Stomach smooth muscle (tissue), 2 donors: Measurements from ENCODE around the gene CMTM5.

Experiments
- H3K27ac ChIP-seq: one replicate; pipeline ENCODE4 v1.7.0; 2013; ENCODE audit warnings: mild to moderate bottlenecking, low read length, inconsistent platforms
- H3K27me3 ChIP-seq, 2 donors: one replicate each; pipeline ENCODE4 v1.7.0; 2013; ENCODE audit warnings: low read length in 2 of 2; ENCODE audit not compliant: insufficient read depth in 2 of 2, control insufficient read depth in 1 of 2
- H3K36me3 ChIP-seq, 2 donors: one replicate each; pipeline ENCODE4 v1.7.0; 2013; ENCODE audit warnings: low read length in 2 of 2; ENCODE audit not compliant: control insufficient read depth in 2 of 2, insufficient read depth in 2 of 2
- H3K4me1 ChIP-seq: one replicate; pipeline ENCODE4 v1.7.0; 2013; ENCODE audit warnings: low read length; ENCODE audit not compliant: control insufficient read depth, insufficient read depth
- H3K4me3 ChIP-seq, 2 donors: one replicate each; pipeline ENCODE4 v1.7.0; 2013; ENCODE audit warnings: low read length in 2 of 2
- H3K9ac ChIP-seq, 2 donors: one replicate each; pipeline ENCODE4 v1.7.0; 2013; ENCODE audit warnings: low read length in 2 of 2, mild to moderate bottlenecking in 1 of 2
- H3K9me3 ChIP-seq, 2 donors: one replicate each; pipeline ENCODE4 v1.7.0; 2013; ENCODE audit warnings: low read length in 2 of 2; ENCODE audit not compliant: control insufficient read depth in 2 of 2
- donor health status: healthy.
- donor health status: Pancreatic carcinoma.

CMTM5 gene

GRCh38 chr14:23358553-23359166 lies 18.2 kb upstream of the CMTM5 start:
- Histone ChIP-seq H3K9ac (no peak overlapping the region), H3K27me3 (no peaks in the 10 kb centered on the region), H3K4me3 (no peak overlapping the region), H3K4me1 (peaks cover 11% of the 10 kb centered on the region), H3K36me3 (peaks cover 0 to 9% of the 10 kb centered on the region in 2 donors), H3K27ac (no peak overlapping the region), H3K9me3 (no peaks in the 10 kb centered on the region)

DNA sequence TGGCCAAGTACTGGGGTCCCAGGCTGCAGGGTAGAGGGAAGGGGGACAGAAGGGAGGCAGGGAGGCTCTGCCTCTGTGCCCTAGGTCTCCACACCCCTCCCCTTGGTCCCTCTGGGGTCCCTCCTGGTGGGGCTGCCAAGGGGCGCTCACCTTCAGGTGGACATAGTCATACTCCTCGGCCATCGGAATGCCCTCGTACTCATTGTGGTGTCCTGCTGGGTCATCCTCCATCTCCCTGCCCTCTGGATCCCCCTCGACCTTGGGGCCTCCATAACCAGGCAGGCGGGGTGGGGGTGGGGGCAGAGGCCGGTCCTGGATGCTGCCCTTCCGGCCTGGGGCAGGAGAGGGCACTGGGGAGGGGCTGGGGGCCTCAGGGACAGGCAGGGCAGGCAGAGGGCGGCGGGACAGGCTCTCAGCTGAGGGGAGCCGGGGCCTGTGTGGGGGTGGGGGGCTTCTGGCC lies 17.6 kb upstream of the CMTM5 start:
- H3K9ac ChIP-seq = no peak overlapping the region
- no peaks in the 10 kb centered on the region for H3K27me3 ChIP-seq

GRCh38 chr14:23359722-23360447 lies 17.0 kb upstream of the CMTM5 start:
- Histone ChIP-seq H3K36me3 (peaks cover 0 to 9% of the 10 kb centered on the region in 2 donors), H3K4me3 (no peak overlapping the region), H3K4me1 (peaks cover 19% of the 10 kb centered on the region), H3K9ac (no peak overlapping the region), H3K27ac (no peak overlapping the region), H3K27me3 (no peaks in the 10 kb centered on the region), H3K9me3 (no peaks in the 10 kb centered on the region)

More for the DNA sequence above, 17.6 kb upstream of the CMTM5 start:
- Histone ChIP-seq H3K27ac (no peak overlapping the region), H3K4me1 (peaks cover 16% of the 10 kb centered on the region), H3K36me3 (peaks cover 0 to 9% of the 10 kb centered on the region in 2 donors), H3K9me3 (no peaks in the 10 kb centered on the region), H3K4me3 (no peak overlapping the region)

DNA sequence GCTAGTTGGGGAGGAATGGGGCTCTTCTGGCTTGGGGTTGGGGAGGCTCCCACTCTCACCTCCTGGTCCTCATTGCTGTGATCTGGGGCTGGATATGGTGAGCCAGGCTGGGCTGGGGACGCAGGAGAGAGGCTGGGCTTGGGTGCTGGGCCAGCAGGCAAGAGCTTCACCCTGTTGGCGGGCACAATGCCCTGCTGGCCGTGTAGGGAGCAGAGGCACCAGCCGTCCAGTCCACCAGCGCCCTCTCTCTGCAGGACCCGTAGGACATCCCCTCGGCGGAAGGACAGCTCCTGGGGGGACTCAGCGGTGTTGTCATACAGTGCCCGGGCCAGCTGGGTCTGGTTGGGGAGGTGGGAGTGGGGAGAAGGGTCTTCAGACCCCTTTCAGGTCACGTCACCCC lies 16.4 kb upstream of the CMTM5 start:
- H3K36me3 ChIP-seq = peaks cover 0 to 9% of the 10 kb centered on the region in 2 donors
- H3K27me3 ChIP-seq = no peaks in the 10 kb centered on the region
- H3K4me3 ChIP-seq = no peak overlapping the region
- peak overlapping the region; percentile 53 for H3K27ac ChIP-seq
- no peaks in the 10 kb centered on the region for H3K9me3 ChIP-seq
- no peak overlapping the region for H3K9ac ChIP-seq
- peaks cover 22% of the 10 kb centered on the region for H3K4me1 ChIP-seq

GRCh38 chr14:23361320-23361719 lies 15.5 kb upstream of the CMTM5 start:
- no peak overlapping the region for H3K9ac ChIP-seq
- H3K4me3 ChIP-seq = no peak overlapping the region
- H3K27ac ChIP-seq = peak overlapping the region; percentile 53

DNA sequence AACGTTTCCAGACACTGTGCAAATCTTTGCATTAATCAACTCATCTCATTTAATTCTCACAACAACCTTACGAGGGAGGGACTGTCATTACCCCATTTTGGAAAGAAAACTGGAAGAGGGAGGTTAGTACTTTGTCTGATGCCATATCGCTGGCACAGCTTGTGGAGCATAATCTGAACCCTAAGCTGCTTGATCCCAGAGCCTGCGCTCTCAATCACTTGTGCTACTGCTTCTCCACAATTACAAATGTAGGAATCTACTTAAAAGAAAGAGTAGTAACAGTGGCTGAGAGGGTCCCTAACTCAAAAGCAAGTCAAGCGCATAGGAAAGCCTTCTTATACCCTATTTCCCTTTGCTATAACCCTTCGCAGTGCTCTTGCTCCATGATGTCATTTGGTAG lies 15.1 kb upstream of the CMTM5 start:
- Histone ChIP-seq H3K36me3 (peaks cover 0 to 9% of the 10 kb centered on the region in 2 donors), H3K9me3 (no peaks in the 10 kb centered on the region), H3K27me3 (no peaks in the 10 kb centered on the region), H3K4me3 (no peak overlapping the region), H3K4me1 (peaks cover 31% of the 10 kb centered on the region), H3K9ac (peak overlapping the region in 1 of 2 donors; percentile 7), H3K27ac (no peak overlapping the region)

More at GRCh38 chr14:23361320-23361719, 15.5 kb upstream of the CMTM5 start:
- peaks cover 27% of the 10 kb centered on the region for H3K4me1 ChIP-seq
- H3K27me3 ChIP-seq = no peaks in the 10 kb centered on the region
- peaks cover 0 to 9% of the 10 kb centered on the region in 2 donors for H3K36me3 ChIP-seq
- no peaks in the 10 kb centered on the region for H3K9me3 ChIP-seq

DNA sequence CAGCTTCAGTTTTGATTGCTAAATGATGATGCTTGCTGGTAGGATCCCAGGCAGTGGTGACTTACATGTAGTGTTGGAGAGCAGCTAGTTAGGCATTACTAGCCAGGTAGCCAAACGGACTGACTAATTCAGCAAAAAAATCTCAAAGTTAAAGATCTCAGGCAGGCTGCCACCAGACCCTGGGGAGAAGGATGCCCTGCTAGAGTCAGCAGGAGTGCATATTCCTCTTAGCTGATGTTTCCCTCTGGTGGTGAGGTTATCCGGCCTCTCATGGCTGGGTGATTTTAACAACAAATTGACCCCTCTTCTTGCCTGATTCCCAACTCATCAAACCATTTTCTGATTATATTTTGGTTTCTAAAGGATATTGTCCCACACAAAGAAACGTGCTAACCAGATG lies 14.6 kb upstream of the CMTM5 start:
- Histone ChIP-seq H3K9me3 (no peaks in the 10 kb centered on the region), H3K4me1 (peaks cover 35% of the 10 kb centered on the region), H3K9ac (peak overlapping the region; percentile 7 to 58), H3K27me3 (no peaks in the 10 kb centered on the region), H3K4me3 (no peak overlapping the region), H3K27ac (no peak overlapping the region), H3K36me3 (peaks cover 0 to 9% of the 10 kb centered on the region in 2 donors)

- H3K4me1 ChIP-seq = peaks cover 35% of the 10 kb centered on the region
- peak overlapping the region; percentile 93 for H3K27ac ChIP-seq
- H3K9me3 ChIP-seq = no peaks in the 10 kb centered on the region
- no peaks in the 10 kb centered on the region for H3K27me3 ChIP-seq
- H3K36me3 ChIP-seq = peaks cover 0 to 3% of the 10 kb centered on the region in 2 donors
- H3K4me3 ChIP-seq = peak overlapping the region; percentile 63 to 78
- H3K9ac ChIP-seq = peak overlapping the region; percentile 82 to 88
Measured at GRCh38 chr14:23364164-23365035, 12.4 kb upstream of the CMTM5 start.

DNA sequence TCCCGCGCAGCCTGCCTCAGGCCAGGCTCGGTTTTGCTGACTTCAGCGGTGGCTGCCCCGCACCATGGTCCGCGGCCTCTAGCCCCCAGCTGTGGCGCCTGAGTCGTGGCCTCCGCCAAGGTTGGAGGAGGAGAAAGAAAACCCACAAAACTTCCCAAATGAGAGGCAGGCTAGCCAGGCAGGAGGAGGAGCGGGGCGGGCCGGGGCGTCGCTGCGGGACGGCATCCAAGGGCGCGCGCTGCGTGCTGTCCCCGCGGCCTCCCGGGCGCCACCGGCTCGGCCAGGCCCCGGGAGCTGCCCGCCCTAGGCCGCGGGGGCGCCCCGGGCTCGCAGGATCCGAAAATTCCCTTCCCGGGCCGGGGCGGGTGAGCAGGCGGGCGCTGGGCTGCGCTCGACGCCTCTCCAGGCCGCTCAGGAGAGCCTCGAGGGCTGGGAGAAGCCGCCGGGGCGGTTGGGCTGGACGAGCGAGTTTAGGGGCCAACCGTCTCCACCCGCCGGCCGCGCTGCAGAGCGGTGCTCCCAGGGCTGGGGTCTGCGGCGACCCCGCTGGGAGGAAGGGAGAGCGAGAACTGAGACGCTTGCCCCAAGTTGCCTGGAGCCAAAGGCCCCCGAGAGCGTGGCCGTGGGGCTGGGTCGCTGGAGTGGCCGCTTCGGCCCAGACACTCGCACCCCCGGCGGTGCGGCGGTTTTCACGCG lies 11.7 kb upstream of the CMTM5 start, which contains the start of gene EFS:
Gene EFS, minus strand, starts transcription at position 137 of the 696 bp plus-strand sequence. CDS start 147 bp downstream, outside the sequence.
- no peaks in the 10 kb centered on the region for H3K27me3 ChIP-seq
- H3K4me1 ChIP-seq = peaks cover 32% of the 10 kb centered on the region
- H3K4me3 ChIP-seq = peak within 1 kb of the TSS; percentile 63 to 78
- peaks cover 0 to under 1% of the 10 kb centered on the region in 2 donors for H3K36me3 ChIP-seq
- H3K9me3 ChIP-seq = no peaks in the 10 kb centered on the region
- H3K9ac ChIP-seq = peak within 1 kb of the TSS; percentile 82 to 88
- H3K27ac ChIP-seq = peak within 1 kb of the TSS; percentile 93
